NCI-H128 (cell line): Measurements from ENCODE around the gene IMMP2L.

Experiments used
- DNase-seq: peaks from one replicate; lab custom pipeline; 2025; ENCODE audit not compliant: unreplicated experiment; lab: John Stamatoyannopoulos, UW

The IMMP2L gene

DNA sequence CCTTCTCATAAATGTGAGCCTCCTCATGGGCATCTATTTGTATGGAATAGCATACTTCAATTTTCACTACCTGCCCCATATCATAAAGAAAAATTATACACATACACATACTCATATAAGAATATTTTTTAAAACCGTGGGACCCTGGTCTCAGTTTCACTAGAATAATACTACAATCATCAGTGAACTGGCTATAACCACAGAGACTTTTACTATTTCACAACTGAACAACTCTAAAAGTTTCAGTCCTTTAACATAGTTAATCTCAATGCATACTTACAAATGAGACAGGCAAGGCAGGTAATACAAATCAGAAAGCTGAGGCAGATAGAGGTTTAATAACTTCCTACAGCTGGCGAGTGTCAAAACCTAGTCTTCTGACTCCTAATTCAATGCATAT is 388.3 kb downstream of the IMMP2L start:
- no peak for DNase-seq

DNA sequence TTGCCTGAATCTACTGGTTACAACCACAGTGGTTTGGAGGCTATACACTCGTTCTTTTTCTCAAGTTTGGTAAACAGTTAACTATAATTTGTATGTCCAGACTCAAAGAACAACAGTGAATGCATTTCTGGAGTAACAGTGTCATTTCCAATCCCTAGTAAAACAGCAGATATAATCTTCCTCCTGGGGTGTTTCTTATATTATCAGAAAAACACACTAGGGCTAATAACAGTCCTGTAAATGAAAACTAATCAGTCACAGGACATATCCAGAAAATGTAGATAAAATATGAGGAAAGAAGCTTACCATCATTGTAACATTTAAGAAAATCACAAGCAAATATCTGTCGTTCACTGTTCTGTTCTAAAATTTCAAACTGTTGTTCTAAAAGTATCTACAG is 388.8 kb downstream of the IMMP2L start:
- no peak for DNase-seq

DNA sequence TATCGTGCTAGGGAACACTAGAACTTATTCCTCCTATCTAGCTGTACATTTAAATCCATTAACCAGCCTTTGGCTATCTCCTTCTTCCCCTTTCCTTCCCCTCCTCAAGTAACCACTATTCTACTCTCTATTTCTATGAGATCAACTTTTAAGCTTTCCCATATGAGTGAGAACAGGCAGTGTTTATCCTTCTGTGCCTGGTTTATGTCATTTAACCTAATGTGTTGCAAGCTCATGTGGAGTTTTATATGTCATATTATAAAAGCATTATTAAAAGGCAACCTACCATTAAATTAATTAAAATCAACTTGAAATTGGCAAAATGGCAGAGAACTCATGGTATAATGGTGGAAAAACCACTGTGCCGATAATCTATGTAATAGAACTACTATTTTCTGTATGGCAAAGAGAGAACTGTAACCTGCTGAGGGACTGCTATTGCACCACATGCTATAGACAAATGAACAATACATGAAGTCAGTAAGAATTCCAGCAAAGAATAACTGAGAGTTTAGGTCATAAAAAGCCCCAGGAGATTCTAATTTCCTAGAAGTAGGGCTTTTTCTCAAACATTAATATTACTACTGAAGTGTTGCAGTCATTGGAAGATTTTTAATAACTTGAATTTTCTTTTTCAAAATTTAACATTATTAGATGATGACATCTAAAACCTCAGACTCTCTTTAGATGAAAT is 389.6 kb downstream of the IMMP2L start:
- DNase-seq, result no peak

DNA sequence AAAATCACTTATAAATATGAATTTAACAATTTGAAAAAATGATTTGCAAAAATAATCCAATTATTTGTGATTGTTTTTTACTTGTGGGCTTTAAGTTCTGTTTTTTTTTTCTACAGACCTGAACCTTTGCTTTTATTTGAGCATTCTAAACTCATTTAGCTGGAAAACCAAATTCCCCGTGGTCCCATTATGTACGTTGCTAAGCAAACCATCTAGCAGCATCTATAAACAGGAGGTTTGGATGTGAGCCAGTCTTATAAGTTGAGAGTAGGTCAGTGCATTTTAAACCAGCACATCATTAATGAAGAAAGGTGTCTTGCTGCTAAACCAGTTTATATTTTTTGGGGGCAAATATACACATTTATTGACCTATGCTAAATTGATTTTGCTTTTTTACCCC is 394.1 kb downstream of the IMMP2L start:
- DNase-seq, result peak; percentile 54

DNA sequence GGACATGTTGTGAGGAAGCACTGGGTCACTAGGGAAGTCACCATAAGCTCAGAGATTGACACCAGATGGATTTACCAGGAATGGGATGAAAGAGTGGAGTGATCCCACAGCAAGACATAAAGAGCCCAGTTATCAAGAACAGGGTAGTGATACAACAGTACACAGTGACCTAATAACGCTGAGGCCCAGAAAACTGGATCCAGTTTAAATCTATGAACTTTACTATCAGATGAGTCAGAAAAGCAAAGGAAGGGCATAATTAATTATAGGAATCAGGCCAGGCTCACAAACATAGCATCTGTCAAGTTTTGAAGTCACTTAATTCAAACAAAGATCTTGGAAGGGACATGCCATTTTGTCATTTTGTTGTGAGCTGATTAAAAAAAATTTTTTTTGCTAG is 397.9 kb downstream of the IMMP2L start:
- DNase-seq, result no peak

DNA sequence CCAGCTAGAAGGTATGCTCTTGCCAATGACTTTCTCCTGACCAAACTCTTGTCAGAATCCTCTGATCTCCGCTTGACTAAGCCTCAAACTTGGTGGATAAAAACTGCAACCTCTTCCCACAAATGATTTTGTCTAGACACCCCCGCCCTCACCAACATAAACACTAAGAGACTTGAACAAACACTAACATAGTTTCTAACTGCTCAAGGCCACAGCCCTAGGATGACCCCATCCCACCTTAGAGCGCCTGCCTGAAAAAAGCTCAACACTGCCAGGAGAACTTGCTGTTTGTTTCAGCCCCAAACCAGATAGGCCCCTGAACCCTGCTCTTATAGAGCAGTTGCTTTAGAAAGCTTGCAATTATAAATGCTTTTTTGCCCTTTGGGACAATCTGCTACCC is 399.6 kb downstream of the IMMP2L start:
- DNase-seq, result no peak

DNA sequence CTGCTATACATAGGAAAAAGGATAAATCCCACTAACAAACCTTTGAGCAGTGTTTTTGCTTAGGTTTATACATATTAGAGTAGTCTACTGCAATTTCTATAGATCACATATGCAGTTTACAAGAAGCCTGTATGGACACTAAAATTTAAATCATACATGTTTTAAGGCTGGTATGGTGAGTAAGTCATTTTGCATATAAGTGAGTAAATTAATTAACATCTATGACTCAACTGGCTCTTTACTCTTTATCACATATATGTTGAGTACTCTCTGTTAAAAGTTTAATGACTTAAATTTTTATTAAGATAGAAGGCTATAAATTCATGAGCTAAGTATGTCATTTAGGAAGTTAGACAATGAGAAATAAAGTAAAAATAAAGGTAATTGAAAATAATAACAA is 402.0 kb downstream of the IMMP2L start:
- DNase-seq, result no peak

DNA sequence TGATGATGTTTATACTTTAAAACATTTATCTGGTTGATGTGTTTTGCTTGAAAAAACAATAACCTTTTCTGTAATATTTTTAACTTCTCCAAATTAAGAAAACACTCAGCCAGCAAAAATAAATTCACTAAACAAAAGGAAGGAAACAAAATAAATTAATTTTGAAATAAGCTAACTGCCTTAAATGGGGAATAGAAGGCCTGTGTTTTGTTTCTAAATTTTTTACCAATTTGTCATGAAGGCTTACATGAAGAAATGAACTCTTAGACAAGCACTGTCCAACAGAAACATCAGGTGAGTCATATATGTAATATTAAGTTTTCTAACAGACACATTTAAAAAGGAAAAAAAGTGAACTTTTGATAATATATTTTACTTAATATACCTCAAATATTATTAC is 402.9 kb downstream of the IMMP2L start:
- DNase-seq, result no peak

DNA sequence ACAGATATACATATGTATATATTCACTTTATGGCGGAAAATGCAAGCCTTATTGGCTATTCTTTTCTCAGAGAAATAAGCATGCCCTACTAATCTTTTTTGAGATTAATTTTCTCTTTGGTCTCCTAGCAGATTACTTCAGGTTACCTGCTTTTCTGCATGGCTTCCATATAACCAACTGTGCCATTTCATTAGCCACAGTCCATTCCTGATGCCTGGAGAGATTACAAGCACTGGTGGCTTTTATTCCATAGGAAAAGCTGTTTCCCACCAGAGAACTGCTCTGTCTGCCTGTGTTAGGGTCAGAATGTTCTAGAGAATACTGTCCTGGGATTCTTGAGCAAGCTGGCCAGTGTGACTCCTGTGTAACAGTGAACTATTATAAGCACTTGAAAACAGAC is 411.6 kb downstream of the IMMP2L start:
- DNase-seq, result no peak

DNA sequence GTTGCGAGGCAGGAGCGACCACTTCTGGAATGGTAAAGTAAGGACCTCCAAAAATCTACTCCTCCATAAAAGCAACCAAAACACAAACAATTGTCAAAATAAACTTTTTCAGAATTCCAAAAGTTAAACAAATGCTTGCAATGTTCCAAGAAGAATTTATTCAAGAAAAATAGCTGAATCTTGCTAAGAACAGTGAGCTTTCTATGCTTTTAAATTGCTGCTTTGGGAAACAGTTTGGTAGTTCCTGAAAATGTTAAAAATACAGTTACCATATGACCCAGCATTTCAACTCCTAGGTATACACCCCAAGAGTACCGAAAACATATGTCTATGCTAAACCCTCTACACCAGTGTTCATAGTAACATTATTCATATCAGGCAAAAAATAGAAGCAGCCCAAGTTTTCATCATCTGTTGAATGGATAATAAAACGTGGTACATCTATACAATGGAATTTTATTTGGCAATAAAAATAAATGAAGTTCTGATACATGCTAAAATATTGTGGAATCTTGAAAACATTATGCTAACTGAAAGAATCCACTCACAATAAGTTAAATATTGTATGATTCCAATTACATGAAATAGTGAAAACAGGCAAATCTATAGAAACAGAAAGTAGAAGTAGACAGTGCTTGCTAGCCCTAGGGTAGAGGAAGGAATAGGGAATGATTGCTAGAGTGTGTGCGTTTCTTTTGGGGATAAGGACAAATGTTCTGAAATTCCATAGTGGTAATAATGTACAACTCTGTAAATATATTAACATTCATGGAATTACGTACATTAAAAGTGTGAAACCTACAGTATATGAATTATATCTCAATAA is 414.4 kb downstream of the IMMP2L start:
- DNase-seq, result no peak

DNA sequence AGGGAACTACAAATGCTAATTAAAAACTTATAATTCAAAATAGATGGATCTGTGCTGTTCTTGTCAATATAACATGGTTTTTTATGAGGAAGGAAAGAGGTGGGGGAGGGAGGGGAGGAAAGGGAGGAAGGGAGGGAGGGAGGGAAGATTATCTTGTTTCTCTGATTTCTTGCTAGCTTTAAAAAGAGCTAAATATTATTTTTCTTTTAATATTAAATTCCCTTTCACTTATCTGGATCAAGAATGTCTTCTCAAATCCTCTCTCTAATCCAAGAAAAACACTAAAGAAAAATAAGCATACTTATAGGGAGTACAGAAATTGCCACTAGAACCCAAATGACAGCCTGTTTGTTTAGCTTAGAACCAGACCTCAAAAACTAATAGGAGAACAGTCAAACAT is 416.2 kb downstream of the IMMP2L start:
- no peak for DNase-seq

DNA sequence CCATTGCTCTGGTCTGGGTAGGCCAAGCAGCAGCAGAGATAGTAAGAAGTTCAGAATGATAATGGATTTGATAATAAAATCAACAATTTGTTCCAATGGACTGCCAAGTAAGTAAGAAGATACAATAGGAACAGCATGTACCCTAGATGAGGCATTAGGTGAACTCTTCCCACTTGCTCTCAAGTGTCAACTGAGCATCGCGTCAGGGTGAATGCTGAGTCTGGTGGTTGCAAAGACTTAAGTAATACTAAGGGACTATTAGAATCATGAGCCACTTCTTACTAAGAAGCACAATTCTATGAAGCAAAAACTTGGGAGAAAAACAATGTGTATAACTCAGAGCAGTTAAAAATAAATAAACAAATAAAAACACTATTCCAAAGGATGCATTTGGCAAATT is 416.8 kb downstream of the IMMP2L start:
- no peak for DNase-seq

DNA sequence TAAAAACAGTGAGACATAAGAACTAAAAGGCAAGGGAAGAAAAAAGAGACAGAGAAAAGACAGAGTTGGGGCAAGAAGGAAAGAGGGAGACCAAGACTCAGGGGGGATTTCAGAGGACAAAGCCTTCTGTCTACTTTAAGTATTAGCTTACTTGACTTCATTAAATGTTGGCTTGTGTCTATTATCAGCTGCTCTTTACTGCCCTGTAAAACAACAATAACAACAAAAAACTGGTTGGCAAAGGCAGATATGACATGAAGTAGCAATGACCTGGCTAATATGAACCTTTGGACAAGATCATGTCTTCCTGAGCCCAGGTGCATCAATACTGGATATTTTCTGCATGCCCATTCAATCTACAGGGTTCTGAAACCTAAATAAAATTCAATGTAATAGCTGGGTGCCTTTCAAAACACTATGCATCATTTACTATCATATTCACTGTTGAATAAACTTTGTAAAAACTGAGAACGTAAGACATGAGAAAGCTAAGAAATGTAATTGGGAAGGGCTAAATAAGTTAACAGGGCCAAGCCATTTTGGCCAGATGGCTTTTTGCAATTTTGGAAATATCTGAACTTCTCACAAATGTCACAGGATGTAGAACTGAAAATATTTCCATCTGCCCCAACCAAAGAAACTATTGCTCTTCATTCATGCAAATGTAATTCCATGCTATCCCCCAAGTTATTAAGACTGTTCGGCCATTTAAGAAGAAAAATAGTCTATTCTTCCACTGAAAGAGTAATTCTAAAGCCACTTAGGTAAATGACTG is 422.0 kb downstream of the IMMP2L start:
- DNase-seq, result no peak

DNA sequence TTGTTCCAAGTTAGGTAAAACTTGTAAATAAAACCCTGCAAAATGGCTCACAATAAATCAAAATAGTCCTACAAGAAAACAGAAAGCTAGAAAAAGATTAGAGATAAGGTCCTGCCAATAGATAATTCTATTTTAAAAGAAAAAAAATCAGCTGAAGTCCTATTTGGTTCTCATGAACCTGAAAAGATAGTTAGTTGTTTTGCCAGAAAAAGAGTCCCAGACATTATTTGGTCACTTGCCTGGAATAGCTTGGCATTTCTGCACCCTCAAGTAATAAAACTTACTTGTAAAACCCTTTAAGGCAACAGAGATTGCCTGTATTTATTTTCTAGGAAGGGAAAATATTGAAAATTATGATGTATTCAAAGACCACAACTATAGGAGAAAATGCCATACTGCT is 423.7 kb downstream of the IMMP2L start:
- DNase-seq, result no peak

DNA sequence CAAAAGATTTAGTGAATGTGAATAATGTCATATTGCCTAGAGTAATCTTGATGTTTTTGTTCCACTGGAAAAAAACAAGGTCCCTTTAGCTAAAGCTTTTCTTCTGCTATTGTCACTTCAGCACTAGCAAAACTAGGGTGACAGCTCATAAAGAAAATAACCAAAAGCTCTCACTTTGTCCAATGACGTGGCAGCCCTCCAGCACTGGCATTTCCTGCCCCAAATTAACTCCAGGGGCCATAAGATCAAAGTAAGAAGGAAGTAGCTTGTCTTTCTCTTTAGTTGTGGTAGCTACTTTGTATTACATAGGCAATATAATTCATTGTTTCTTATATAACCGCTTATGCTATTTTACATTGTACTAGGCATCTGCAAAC is 424.1 kb downstream of the IMMP2L start:
- no peak for DNase-seq

DNA sequence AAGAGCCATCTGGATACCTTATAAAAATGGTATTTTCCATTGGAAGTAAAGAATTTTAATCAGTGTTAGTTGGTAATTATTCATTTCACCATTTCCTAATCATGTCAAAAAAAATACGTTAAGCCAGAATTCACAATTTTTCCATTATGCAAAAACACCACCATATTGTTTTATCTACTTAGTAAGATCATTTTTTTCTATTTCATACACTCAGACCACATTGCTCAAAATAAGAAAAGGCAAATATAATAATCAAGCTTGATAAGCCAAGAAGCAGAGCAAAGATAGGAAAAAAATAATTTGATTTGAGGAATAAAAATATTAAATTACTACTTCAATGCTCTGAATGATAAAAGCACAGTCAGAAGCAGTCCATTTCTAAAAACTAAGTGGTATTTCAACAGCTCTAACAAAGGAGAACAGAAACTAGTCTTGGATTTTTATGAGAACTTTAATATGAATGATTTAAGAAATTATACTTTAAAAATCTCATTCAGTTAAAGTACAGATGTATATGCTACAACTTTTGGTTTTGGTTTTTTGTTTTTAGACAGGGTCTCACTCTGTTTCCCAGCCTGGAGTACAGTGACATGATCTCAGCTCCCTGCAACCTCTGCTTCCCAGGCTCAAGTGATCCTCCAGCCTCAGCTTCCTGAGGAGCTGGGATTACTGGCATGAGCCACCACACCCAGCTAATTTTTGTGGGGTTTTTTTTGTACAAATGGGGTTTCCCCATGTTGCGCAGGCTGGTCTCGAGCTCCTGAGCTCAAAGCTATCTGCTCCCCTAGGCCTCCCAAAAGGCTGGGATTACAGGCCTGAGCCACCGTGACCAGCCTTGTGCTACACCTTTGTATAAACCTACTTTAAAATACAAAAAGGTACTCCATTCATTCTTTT is 424.7 kb downstream of the IMMP2L start:
- DNase-seq, result no peak

DNA sequence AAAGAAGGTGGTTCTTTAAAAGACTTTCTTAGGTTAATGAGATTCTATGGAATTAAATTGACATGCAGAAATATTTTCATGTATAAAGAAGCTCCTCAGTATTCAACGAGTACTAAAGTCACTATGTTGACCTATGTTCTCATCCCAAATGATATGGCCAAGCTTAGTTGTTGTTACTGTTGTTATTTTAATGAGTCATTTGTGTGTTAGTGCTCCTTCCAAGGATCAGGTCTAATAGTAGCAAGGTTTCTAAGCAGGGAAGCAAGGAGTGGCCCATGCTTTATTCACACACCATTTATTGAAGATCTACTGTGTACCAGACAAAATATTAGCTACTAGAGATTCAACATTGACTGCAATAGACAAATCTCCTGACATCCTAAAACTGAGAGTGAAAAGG is 429.5 kb downstream of the IMMP2L start:
- DNase-seq, result no peak

DNA sequence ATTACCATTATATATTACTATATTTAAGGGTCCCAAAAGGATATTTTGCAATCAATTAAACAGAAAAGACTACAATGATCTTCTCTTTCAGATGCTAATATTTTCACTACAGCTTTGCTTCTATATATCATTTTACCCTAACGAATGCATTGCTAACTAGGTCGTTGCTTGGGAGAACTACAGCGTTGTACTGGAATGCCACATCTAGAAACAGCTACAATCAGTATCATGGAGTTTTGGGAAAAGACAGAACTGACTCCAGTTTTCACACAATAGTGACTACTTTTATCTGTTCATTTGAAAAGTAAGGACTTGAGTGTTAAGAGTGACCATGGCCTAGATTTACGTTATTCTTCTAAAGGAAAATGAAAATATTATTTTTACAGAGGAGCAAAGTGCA is 432.9 kb downstream of the IMMP2L start:
- DNase-seq, result no peak

DNA sequence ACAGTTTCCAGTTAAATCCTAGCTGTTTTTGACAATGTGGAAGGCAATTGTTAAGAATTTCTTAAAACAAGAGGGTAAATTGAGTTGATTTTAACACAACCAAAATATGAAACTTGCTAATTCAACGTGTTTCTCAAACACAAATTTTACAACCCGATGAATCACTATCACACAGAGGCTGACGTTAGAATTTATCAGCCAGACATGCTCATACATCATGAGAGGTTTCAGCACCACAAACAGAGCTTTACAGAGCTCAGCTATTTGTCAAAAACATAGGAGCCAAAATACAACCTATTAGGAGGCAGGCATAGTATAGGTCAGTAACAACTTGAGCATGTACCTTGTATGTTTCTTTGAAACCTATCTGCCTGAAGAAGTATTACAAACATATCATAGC is 435.3 kb downstream of the IMMP2L start:
- DNase-seq, result no peak

DNA sequence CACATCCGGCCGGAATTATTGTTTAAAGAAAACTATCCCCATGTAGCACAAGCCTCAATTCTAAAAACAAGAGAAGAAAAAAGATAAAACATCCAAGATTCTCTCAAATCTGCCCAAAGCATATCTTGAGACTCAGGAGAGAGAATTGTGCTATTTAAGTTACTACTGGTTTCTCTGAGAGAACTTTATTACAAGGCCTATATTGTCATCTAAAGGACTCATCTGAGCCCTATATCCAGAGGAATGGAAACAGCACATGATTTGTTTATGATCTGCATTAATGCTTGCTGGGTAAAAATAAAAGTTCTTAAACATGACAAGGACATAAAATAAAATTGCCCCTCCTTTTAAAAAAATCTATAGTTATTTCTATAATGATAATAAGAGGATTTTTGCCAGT is 446.3 kb downstream of the IMMP2L start:
- DNase-seq, result no peak
